Transverse colon (tissue), 4 donors: Measurements from ENCODE around the gene HES4.

ENCODE experiments used
- POLR2A ChIP-seq: fragments of 450-650 bp; IDR thresholded peaks from one replicate; pipeline ENCODE4 v1.6.1; 2016; ENCODE audit warnings: antibody characterized with exemption, mild to moderate bottlenecking, moderate library complexity
- POLR2AphosphoS5 ChIP-seq, 3 donors: sonication (generic); formaldehyde crosslinking; IDR thresholded peaks; one replicate each; pipeline ENCODE4 v1.6.1; 2016; ENCODE audit warnings: antibody characterized with exemption in 3 of 3
- TF ChIP-seq, protein P1 (sequence below), 5 experiments: fragments of 200-600 bp in 3 of 5; fragments of 450-650 bp in 2 of 5; sonication (generic) in 3 of 5; IDR thresholded peaks; 1 replicate in 2 of 5; 2 replicates in 3 of 5; pipeline ENCODE4 v1.5.1; 2016 to 2017; ENCODE audit warnings: antibody characterized with exemption in 5 of 5, inconsistent platforms in 3 of 5, mild to moderate bottlenecking in 2 of 5, moderate library complexity in 1 of 5

DNA sequence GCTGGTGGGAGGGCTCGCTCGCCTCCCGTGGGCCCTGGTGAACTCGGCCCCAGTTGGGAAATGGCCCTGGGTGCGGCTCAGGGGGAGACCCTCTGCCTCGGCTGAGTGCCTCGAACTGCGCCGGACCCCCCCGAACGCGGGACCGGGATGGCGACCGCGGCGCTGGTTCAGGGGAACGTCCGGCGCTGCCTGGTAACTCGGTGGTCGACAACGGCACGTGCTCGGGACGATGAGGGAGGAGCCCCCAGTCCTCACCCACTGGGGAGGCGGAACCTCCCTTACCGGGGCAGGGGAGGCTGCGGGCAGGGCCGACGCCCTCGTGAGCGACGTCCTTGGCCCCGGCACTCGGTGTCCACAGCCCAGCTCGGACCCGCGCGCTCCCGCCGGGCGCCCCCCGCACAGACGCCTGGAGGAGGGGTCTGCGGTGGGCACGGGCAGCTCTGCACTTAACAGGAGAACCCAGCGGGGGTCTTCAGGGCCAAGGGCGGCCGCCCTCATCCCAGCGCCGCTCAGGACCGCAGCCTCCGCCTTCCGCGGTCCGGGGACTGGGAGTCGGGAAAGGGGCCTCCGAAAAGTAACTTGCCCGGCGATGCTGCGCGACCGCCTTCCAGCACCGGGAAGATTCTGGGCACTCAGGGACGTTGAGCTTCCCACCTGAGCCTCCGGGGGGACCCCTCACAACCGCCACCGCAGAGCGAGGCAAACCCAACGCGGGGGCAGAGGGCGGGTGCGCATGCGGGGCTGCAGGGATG is 1.7 kb downstream of the HES4 start:
- TF ChIP-seq POLR2AphosphoS5 (IDR thresholded peaks at IDR 0.05) (no peak), POLR2A (no peak)
- TF ChIP-seq, protein P1, sequence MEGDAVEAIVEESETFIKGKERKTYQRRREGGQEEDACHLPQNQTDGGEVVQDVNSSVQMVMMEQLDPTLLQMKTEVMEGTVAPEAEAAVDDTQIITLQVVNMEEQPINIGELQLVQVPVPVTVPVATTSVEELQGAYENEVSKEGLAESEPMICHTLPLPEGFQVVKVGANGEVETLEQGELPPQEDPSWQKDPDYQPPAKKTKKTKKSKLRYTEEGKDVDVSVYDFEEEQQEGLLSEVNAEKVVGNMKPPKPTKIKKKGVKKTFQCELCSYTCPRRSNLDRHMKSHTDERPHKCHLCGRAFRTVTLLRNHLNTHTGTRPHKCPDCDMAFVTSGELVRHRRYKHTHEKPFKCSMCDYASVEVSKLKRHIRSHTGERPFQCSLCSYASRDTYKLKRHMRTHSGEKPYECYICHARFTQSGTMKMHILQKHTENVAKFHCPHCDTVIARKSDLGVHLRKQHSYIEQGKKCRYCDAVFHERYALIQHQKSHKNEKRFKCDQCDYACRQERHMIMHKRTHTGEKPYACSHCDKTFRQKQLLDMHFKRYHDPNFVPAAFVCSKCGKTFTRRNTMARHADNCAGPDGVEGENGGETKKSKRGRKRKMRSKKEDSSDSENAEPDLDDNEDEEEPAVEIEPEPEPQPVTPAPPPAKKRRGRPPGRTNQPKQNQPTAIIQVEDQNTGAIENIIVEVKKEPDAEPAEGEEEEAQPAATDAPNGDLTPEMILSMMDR (IDR thresholded peaks at IDR 0.05), result no peak
